A673 (cell line): ENCODE data around the gene INMT.

Experiments used
- CTCF ChIP-seq: fragments of 300-800, 200-600 bp; sonication (generic); conservative IDR thresholded peaks from 2 replicates; pipeline ENCODE4 v1.5.1; 2017; ENCODE audit warnings: low read depth, mild to moderate bottlenecking, antibody characterized with exemption, low read length, moderate library complexity, mixed read lengths
- EZH2 ChIP-seq: fragments of 200-600 bp; sonication (generic); IDR thresholded peaks from 2 replicates; pipeline ENCODE4 v1.6.1; 2017; ENCODE audit warnings: borderline replicate concordance, low read depth, mild to moderate bottlenecking, mixed read lengths, antibody characterized with exemption, low read length; ENCODE audit not compliant: poor library complexity, severe bottlenecking

DNA sequence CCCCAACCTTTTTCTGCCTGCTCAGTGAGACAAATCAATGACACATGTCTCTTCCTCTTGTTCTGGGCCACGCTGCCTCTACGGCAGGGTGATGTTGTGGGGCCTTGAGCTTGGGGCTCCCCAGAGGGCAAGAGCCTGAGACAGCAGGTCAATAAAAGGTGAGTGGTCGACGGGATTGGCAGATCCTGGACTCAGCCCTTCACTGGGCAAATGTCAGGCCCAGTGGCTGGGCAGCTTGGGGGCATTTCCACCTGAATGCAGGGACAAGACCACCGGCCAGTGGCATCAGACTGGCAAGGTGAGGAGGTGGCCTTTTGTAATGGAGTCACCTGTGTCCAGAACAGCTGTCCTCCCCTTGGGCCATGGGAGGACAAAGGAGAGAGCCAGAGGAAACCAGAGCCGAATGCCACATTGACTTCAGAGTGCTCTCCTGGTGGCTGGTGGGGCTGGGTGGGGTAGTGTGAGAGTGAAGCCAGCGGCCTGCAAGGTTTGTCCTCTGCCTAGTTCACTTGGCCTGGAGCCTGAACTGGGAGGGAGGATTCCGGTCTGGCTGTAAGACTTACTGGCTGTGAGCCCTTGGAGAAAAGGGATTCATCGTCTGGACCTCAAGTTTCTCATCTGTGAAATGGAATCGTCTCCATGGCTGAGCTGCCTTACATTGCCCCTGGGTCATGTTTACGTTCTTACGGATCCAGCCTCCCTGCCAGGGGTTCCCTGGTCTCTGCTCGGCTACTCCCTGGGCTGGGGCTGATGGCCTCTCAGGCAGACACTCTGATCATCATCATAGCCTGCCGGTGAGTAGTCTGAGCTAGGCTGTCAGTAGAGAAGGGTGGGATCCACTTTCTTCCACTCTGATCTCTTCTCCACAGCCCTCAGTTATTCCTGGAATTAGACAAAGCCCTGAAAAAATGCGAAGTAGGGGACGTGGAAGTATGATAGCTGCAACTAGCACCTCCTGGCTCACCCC lies 44.3 kb upstream of the INMT start:
- TF ChIP-seq CTCF (no peak), EZH2 (no peak)
